Keratinocyte (primary cell): ENCODE results near the gene SNX15.

Experiments used
- EZH2 ChIP-seq: IDR thresholded peaks from one replicate; pipeline ENCODE4 v1.6.1; 2012; ENCODE audit warnings: inconsistent platforms, mild to moderate bottlenecking, low read length, moderate library complexity
- TF ChIP-seq, protein P1 (sequence below), 3 experiments: IDR thresholded peaks in 1 of 3; conservative IDR thresholded peaks in 1 of 3; optimal IDR thresholded peaks in 1 of 3; 2 replicates in 2 of 3; 3 replicates in 1 of 3; pipeline versions ENCODE3 to v1.5.1; 2011; ENCODE audit warnings: low read length in 3 of 3, mild to moderate bottlenecking in 3 of 3, moderate library complexity in 2 of 3, control low read depth in 1 of 3, inconsistent platforms in 1 of 3; ENCODE audit not compliant: insufficient read depth in 2 of 3; ENCODE audit errors: extremely low read depth in 1 of 3

DNA sequence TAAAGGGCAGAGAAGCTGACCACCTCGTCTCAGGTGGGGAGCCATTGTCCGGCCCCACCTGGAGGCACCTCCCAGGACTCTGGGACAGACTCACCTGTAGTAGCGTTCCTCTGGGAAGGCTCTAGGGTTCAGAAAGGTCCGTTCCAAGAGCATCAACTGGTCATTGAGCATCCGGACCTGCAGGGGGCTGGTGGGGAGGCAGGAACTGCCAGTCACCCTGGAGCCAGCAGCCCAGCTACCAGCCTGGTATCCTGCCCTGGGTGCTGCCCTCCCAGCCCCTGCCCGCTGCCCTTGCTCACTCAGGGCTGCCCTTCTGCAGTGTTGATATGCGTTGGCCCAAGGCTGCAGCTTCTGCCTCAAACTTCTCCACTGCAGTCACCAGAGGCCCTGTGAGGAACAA is 18.5 kb downstream of the SNX15 start:
- TF ChIP-seq EZH2 = no peak
- TF ChIP-seq, protein P1, sequence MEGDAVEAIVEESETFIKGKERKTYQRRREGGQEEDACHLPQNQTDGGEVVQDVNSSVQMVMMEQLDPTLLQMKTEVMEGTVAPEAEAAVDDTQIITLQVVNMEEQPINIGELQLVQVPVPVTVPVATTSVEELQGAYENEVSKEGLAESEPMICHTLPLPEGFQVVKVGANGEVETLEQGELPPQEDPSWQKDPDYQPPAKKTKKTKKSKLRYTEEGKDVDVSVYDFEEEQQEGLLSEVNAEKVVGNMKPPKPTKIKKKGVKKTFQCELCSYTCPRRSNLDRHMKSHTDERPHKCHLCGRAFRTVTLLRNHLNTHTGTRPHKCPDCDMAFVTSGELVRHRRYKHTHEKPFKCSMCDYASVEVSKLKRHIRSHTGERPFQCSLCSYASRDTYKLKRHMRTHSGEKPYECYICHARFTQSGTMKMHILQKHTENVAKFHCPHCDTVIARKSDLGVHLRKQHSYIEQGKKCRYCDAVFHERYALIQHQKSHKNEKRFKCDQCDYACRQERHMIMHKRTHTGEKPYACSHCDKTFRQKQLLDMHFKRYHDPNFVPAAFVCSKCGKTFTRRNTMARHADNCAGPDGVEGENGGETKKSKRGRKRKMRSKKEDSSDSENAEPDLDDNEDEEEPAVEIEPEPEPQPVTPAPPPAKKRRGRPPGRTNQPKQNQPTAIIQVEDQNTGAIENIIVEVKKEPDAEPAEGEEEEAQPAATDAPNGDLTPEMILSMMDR (optimal IDR thresholded peaks at IDR 0.05 in 1 of 3, IDR thresholded peaks at IDR 0.05 in 1 of 3, conservative IDR thresholded peaks at IDR 0.05 in 1 of 3; ENCODE audit: extremely low read depth in 1 of 3, insufficient read depth in 2 of 3, low read length in 3 of 3) = no peak
